GM23338 (cell line): ENCODE measurements around the gene RAB3IP. TPM values are rescaled to one million over a fixed set of nuclear protein-coding genes. Genes with fewer than 3 reads are reported as not detected.

Source experiments
- ATAC-seq: fragments of 200-7000 bp; cut with Tn5 transposase; 3 replicates; pipeline ENCODE4 v1.9.1; 2020
- DNase-seq: peaks from one replicate; pipeline ENCODE4 v3.0.0-alpha.2; 2015; ENCODE audit warnings: low spot score
- H2AFZ ChIP-seq: fragments of 200-600 bp; sonication (generic); 2 replicates; pipeline ENCODE4 v1.8.0; 2016; ENCODE audit warnings: antibody characterized with exemption, mild to moderate bottlenecking, moderate library complexity
- H3F3A ChIP-seq: fragments of 200-600 bp; sonication (generic); replicated peaks from 2 replicates; pipeline ENCODE4 v1.8.0; 2017; ENCODE audit warnings: antibody characterized with exemption, mixed run types, low read depth
- H3K27ac ChIP-seq: fragments of 200-600 bp; sonication (generic); 2 replicates; pipeline ENCODE4 v1.6.1; 2016; ENCODE audit warnings: low read depth
- H3K27me3 ChIP-seq: fragments of 200-600 bp; sonication (generic); 2 replicates; pipeline ENCODE4 v1.8.0; 2016; ENCODE audit warnings: mild to moderate bottlenecking, mixed run types, moderate library complexity; ENCODE audit not compliant: insufficient read depth
- H3K36me3 ChIP-seq: fragments of 200-600 bp; sonication (generic); 2 replicates; pipeline ENCODE4 v1.8.0; 2016; ENCODE audit warnings: mild to moderate bottlenecking; ENCODE audit not compliant: insufficient read depth
- H3K4me1 ChIP-seq: fragments of 200-600 bp; sonication (generic); 2 replicates; pipeline ENCODE4 v1.8.0; 2016; ENCODE audit warnings: mild to moderate bottlenecking, moderate library complexity; ENCODE audit not compliant: insufficient read depth
- H3K4me2 ChIP-seq: fragments of 200-600 bp; sonication (generic); 2 replicates; pipeline ENCODE4 v1.7.1; 2017; ENCODE audit warnings: mixed run types
- H3K4me3 ChIP-seq: fragments of 200-600 bp; sonication (generic); 2 replicates; pipeline ENCODE4 v1.6.1; 2016; ENCODE audit warnings: mixed run types
- H3K79me2 ChIP-seq: fragments of 200-600 bp; sonication (generic); replicated peaks from 2 replicates; pipeline ENCODE4 v1.8.0; 2017; ENCODE audit warnings: mild to moderate bottlenecking; ENCODE audit not compliant: insufficient read depth
- H3K9me2 ChIP-seq: fragments of 200-600 bp; sonication (generic); 2 replicates; pipeline ENCODE4 v1.8.0; 2017; ENCODE audit not compliant: insufficient read depth
- H4K20me1 ChIP-seq: fragments of 200-600 bp; sonication (generic); replicated peaks from 2 replicates; pipeline ENCODE4 v1.8.0; 2017; ENCODE audit warnings: mild to moderate bottlenecking; ENCODE audit not compliant: insufficient read depth
- H3K27ac Mint-ChIP-seq: 2 replicates; pipeline ENCODE4 v1.8.0; 2020; ENCODE audit warnings: inconsistent platforms, mild to moderate bottlenecking, moderate library complexity, mixed read lengths
- H3K27me3 Mint-ChIP-seq: 3 replicates; pipeline ENCODE4 v1.8.0; 2022; ENCODE audit warnings: low read depth, mild to moderate bottlenecking, moderate library complexity, mixed read lengths, inconsistent platforms; ENCODE audit not compliant: insufficient read depth, poor library complexity
- H3K36me3 Mint-ChIP-seq: 3 replicates; pipeline ENCODE4 v1.8.0; 2021; ENCODE audit warnings: low read depth, mild to moderate bottlenecking, inconsistent platforms, moderate library complexity, mixed read lengths
- H3K4me1 Mint-ChIP-seq: 3 replicates; pipeline ENCODE4 v1.8.0; 2020; ENCODE audit warnings: mild to moderate bottlenecking, inconsistent platforms, mixed read lengths
- H3K4me3 Mint-ChIP-seq: 3 replicates; pipeline ENCODE4 v1.8.0; 2021; ENCODE audit warnings: moderate library complexity, mild to moderate bottlenecking, inconsistent platforms, mixed read lengths
- H3K9me3 Mint-ChIP-seq: 3 replicates; pipeline ENCODE4 v1.8.0; 2020; ENCODE audit warnings: moderate library complexity, mild to moderate bottlenecking, inconsistent platforms, mixed read lengths
- CREB1 ChIP-seq: fragments of 250-450 bp; sonication (Bioruptor Pico); IDR thresholded peaks from 2 replicates; pipeline ENCODE4 v1.5.0; 2020; ENCODE audit warnings: low read depth, mild to moderate bottlenecking, moderate library complexity
- ETS1 ChIP-seq: IDR thresholded peaks from 2 replicates; pipeline ENCODE4 v1.6.1; 2016; ENCODE audit warnings: antibody characterized with exemption
- EZH2 ChIP-seq: fragments of 200-600 bp; sonication (generic); IDR thresholded peaks from one replicate; pipeline ENCODE4 v1.8.0; 2017; ENCODE audit warnings: antibody characterized with exemption, mild to moderate bottlenecking, low read depth; ENCODE audit not compliant: unreplicated experiment
- EZH2phosphoT487 ChIP-seq: fragments of 200-600 bp; sonication (generic); IDR thresholded peaks from one replicate; pipeline ENCODE4 v1.8.1; 2018; ENCODE audit warnings: antibody characterized with exemption; ENCODE audit not compliant: unreplicated experiment
- JUNB ChIP-seq: IDR thresholded peaks from one replicate; pipeline ENCODE4 v1.6.1; 2016; ENCODE audit warnings: antibody characterized with exemption; ENCODE audit not compliant: unreplicated experiment
- NANOG ChIP-seq: IDR thresholded peaks from 2 replicates; pipeline ENCODE4 v1.6.1; 2016; ENCODE audit warnings: antibody characterized with exemption, borderline replicate concordance
- POLR2AphosphoS5 ChIP-seq: IDR thresholded peaks from 2 replicates; pipeline ENCODE4 v1.6.1; 2016; ENCODE audit warnings: antibody characterized with exemption, low read depth
- REST ChIP-seq: IDR thresholded peaks from one replicate; pipeline ENCODE4 v1.6.1; 2018; ENCODE audit warnings: antibody characterized with exemption; ENCODE audit not compliant: unreplicated experiment
- STAT1 ChIP-seq: IDR thresholded peaks from one replicate; pipeline ENCODE4 v1.6.1; 2016; ENCODE audit warnings: antibody characterized with exemption; ENCODE audit not compliant: unreplicated experiment
- ZNF114 ChIP-seq: fragments of 250-450 bp; sonication (Bioruptor Pico); IDR thresholded peaks from 2 replicates; pipeline ENCODE4 v1.5.0; 2020; ENCODE audit warnings: mild to moderate bottlenecking, moderate library complexity
- ZNF331 ChIP-seq: fragments of 250-450 bp; sonication (Bioruptor Pico); IDR thresholded peaks from 2 replicates; pipeline ENCODE4 v1.5.0; 2020; ENCODE audit warnings: low read depth, mild to moderate bottlenecking, moderate library complexity
- polyA plus RNA-seq: library from polyadenylated mRNA; unstranded; fragments of >200 nt; fragmentation: Nextera tagmentation; extraction: Ambion mirVana; gene quantifications from 2 replicates; pipeline ENCODE4 v1.2.1, GENCODE V29; 2016
- total RNA-seq: library from RNA; depleted of rRNA; stranded (reverse); fragments of >200 nt; shearing (Covaris generic); gene quantifications from 2 replicates; pipeline ENCODE4 v1.2.3, GENCODE V29; 2014
- TF ChIP-seq, protein P1 (sequence below), 2 experiments: fragments of 200-600 bp in 1 of 2; sonication (generic) in 1 of 2; conservative IDR thresholded peaks; 2 replicates each; pipeline versions ENCODE4 v1.5.1 to v1.6.1; 2016 to 2017; ENCODE audit warnings: antibody characterized with exemption in 2 of 2, low read depth in 2 of 2, mild to moderate bottlenecking in 2 of 2, moderate library complexity in 1 of 2
- TF ChIP-seq, protein P2 (sequence below): fragments of 250-450 bp; sonication (Bioruptor Pico); IDR thresholded peaks from 2 replicates; pipeline ENCODE4 v1.5.0; 2020; ENCODE audit warnings: mild to moderate bottlenecking, moderate library complexity

Gene RAB3IP
- total and polyA plus RNA-seq, 2 experiments from 2014 or later: 48.6 TPM

- no peaks in the 10 kb centered on the region for H4K20me1 ChIP-seq
- ATAC-seq: no peak
- H3K27ac ChIP-seq: no peak overlapping the region
- Mint-ChIP-seq H3K4me3 (no peak overlapping the region), H3K36me3 (peaks cover 63% of the 10 kb centered on the region), H3K27ac (no peak overlapping the region), H3K9me3 (peaks cover 42% of the 10 kb centered on the region), H3K27me3 (peaks cover 4% of the 10 kb centered on the region), H3K4me1 (no peaks in the 10 kb centered on the region; the same call in 2 of the 3 replicates)
- TF ChIP-seq POLR2AphosphoS5 (no peak), EZH2phosphoT487 (no peak), REST (no peak), CREB1 (CRISPR knock-in tag) (no peak), ETS1 (no peak), ZNF114 (CRISPR knock-in tag) (no peak), NANOG (no peak), JUNB (no peak), EZH2 (no peak), ZNF331 (CRISPR knock-in tag) (no peak), STAT1 (no peak)
- TF ChIP-seq, protein P1, sequence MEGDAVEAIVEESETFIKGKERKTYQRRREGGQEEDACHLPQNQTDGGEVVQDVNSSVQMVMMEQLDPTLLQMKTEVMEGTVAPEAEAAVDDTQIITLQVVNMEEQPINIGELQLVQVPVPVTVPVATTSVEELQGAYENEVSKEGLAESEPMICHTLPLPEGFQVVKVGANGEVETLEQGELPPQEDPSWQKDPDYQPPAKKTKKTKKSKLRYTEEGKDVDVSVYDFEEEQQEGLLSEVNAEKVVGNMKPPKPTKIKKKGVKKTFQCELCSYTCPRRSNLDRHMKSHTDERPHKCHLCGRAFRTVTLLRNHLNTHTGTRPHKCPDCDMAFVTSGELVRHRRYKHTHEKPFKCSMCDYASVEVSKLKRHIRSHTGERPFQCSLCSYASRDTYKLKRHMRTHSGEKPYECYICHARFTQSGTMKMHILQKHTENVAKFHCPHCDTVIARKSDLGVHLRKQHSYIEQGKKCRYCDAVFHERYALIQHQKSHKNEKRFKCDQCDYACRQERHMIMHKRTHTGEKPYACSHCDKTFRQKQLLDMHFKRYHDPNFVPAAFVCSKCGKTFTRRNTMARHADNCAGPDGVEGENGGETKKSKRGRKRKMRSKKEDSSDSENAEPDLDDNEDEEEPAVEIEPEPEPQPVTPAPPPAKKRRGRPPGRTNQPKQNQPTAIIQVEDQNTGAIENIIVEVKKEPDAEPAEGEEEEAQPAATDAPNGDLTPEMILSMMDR (conservative IDR thresholded peaks at IDR 0.05; ENCODE audit: low read depth in 2 of 2): no peak
- TF ChIP-seq, protein P2, sequence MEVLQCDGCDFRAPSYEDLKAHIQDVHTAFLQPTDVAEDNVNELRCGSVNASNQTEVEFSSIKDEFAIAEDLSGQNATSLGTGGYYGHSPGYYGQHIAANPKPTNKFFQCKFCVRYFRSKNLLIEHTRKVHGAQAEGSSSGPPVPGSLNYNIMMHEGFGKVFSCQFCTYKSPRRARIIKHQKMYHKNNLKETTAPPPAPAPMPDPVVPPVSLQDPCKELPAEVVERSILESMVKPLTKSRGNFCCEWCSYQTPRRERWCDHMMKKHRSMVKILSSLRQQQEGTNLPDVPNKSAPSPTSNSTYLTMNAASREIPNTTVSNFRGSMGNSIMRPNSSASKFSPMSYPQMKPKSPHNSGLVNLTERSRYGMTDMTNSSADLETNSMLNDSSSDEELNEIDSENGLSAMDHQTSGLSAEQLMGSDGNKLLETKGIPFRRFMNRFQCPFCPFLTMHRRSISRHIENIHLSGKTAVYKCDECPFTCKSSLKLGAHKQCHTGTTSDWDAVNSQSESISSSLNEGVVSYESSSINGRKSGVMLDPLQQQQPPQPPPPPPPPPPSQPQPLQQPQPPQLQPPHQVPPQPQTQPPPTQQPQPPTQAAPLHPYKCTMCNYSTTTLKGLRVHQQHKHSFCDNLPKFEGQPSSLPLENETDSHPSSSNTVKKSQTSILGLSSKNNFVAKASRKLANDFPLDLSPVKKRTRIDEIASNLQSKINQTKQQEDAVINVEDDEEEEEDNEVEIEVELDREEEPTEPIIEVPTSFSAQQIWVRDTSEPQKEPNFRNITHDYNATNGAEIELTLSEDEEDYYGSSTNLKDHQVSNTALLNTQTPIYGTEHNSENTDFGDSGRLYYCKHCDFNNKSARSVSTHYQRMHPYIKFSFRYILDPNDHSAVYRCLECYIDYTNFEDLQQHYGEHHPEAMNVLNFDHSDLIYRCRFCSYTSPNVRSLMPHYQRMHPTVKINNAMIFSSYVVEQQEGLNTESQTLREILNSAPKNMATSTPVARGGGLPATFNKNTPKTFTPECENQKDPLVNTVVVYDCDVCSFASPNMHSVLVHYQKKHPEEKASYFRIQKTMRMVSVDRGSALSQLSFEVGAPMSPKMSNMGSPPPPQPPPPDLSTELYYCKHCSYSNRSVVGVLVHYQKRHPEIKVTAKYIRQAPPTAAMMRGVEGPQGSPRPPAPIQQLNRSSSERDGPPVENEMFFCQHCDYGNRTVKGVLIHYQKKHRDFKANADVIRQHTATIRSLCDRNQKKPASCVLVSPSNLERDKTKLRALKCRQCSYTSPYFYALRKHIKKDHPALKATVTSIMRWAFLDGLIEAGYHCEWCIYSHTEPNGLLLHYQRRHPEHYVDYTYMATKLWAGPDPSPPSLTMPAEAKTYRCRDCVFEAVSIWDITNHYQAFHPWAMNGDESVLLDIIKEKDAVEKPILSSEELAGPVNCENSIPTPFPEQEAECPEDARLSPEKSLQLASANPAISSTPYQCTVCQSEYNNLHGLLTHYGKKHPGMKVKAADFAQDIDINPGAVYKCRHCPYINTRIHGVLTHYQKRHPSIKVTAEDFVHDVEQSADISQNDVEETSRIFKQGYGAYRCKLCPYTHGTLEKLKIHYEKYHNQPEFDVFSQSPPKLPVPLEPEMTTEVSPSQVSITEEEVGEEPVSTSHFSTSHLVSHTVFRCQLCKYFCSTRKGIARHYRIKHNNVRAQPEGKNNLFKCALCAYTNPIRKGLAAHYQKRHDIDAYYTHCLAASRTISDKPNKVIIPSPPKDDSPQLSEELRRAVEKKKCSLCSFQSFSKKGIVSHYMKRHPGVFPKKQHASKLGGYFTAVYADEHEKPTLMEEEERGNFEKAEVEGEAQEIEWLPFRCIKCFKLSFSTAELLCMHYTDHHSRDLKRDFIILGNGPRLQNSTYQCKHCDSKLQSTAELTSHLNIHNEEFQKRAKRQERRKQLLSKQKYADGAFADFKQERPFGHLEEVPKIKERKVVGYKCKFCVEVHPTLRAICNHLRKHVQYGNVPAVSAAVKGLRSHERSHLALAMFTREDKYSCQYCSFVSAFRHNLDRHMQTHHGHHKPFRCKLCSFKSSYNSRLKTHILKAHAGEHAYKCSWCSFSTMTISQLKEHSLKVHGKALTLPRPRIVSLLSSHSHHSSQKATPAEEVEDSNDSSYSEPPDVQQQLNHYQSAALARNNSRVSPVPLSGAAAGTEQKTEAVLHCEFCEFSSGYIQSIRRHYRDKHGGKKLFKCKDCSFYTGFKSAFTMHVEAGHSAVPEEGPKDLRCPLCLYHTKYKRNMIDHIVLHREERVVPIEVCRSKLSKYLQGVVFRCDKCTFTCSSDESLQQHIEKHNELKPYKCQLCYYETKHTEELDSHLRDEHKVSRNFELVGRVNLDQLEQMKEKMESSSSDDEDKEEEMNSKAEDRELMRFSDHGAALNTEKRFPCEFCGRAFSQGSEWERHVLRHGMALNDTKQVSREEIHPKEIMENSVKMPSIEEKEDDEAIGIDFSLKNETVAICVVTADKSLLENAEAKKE (CRISPR knock-in tag): no peak
- no peak overlapping the region for H3K4me2 ChIP-seq
- no peak for DNase-seq
- no peaks in the 10 kb centered on the region for H3K27me3 ChIP-seq
- H2AFZ ChIP-seq: no peak overlapping the region
- H3K79me2 ChIP-seq: peaks cover 2% of the 10 kb centered on the region; the same call in 1 of the 2 replicates
- no peaks in the 10 kb centered on the region for H3F3A ChIP-seq
- H3K36me3 ChIP-seq: peaks cover under 1% of the 10 kb centered on the region; the same call in 1 of the 2 replicates
- H3K4me1 ChIP-seq: no peaks in the 10 kb centered on the region
- H3K9me2 ChIP-seq: peaks cover 5% of the 10 kb centered on the region; the same call in 1 of the 2 replicates
- no peak overlapping the region for H3K4me3 ChIP-seq
These were observed 19.4 kb downstream of the RAB3IP start for GRCh38 chr12:69758105-69758504.
